BLaER1 treated with 17β-estradiol and CSF1 and Interleukin-3, amounts not matched to agents 10 nM and 100 nM (cell line): ENCODE measurements around the gene HNRNPM.
A peak's percentile ranks its signal among the peaks of the same experiment; 100 is the strongest.

Source experiments
- H3K27ac ChIP-seq, 11 experiments: shearing (Covaris generic); formaldehyde crosslinking; 2 replicates each; pipeline ENCODE4 v1.8.1; 2022
- H3K27me3 ChIP-seq, 11 experiments: shearing (Covaris generic); formaldehyde crosslinking; 2 replicates each; pipeline ENCODE4 v1.8.1; 2022
- H3K36me3 ChIP-seq, 11 experiments: shearing (Covaris generic); formaldehyde crosslinking; 2 replicates each; pipeline ENCODE4 v1.8.1; 2022
- H3K4me1 ChIP-seq, 10 experiments: shearing (Covaris generic); formaldehyde crosslinking; 2 replicates each; pipeline ENCODE4 v1.8.1; 2022
- H3K4me2 ChIP-seq, 11 experiments: shearing (Covaris generic); formaldehyde crosslinking; 2 replicates each; pipeline ENCODE4 v1.8.1; 2022
- H3K4me3 ChIP-seq, 10 experiments: shearing (Covaris generic); formaldehyde crosslinking; 2 replicates each; pipeline ENCODE4 v1.8.1; 2022
- H3K9ac ChIP-seq, 11 experiments: shearing (Covaris generic); formaldehyde crosslinking; 2 replicates each; pipeline ENCODE4 v1.8.1; 2022
- H3K9me3 ChIP-seq, 11 experiments: shearing (Covaris generic); formaldehyde crosslinking; replicated peaks in 1 of 11; 2 replicates each; pipeline ENCODE4 v1.8.1; 2022
- H4K20me1 ChIP-seq, 11 experiments: shearing (Covaris generic); formaldehyde crosslinking; 2 replicates each; pipeline ENCODE4 v1.8.1; 2022
- Cebpa-rat ChIP-seq, 11 experiments: shearing (Covaris generic); IDR thresholded peaks; 2 replicates each; pipeline ENCODE4 v1.8.1; 2022

HNRNPM gene

GRCh38 chr19:8453616-8454015 lies 8.8 kb downstream of the HNRNPM start:
- Histone ChIP-seq H3K9me3 (no peaks in the 10 kb centered on the region), H4K20me1 (peaks cover 98 to 100% (median 100%) of the 10 kb centered on the region in 11 experiments), H3K4me2 (peak overlapping the region in 7 of 11 experiments; percentile 0 to 42 (median 6); a peak in 6 of 22 replicates), H3K4me1 (peaks cover 44 to 81% (median 64%) of the 10 kb centered on the region in 10 experiments), H3K36me3 (peaks cover 72 to 100% (median 95%) of the 10 kb centered on the region in 11 experiments), H3K27ac (no peak overlapping the region), H3K27me3 (no peaks in the 10 kb centered on the region), H3K4me3 (no peak overlapping the region), H3K9ac (peak overlapping the region in 1 of 11 experiments; percentile 36; a peak in 1 of 22 replicates)
- TF ChIP-seq Cebpa-rat (IDR thresholded peaks at IDR 0.05) = no peak

- Histone ChIP-seq H3K4me1 (peaks cover 42 to 81% (median 61%) of the 10 kb centered on the region in 10 experiments), H4K20me1 (peaks cover 98 to 100% (median 100%) of the 10 kb centered on the region in 11 experiments)
- no peak for TF ChIP-seq Cebpa-rat (IDR thresholded peaks at IDR 0.05)
These were observed 9.4 kb downstream of the HNRNPM start for GRCh38 chr19:8454218-8454617.

GRCh38 chr19:8455018-8455417 lies 10.2 kb downstream of the HNRNPM start:
- Histone ChIP-seq H3K36me3 (peaks cover 85 to 100% (median 99%) of the 10 kb centered on the region in 11 experiments), H3K4me1 (peaks cover 45 to 84% (median 64%) of the 10 kb centered on the region in 10 experiments), H3K9me3 (no peaks in the 10 kb centered on the region), H3K27ac (no peak overlapping the region), H4K20me1 (peaks cover 100% of the 10 kb centered on the region in 11 experiments), H3K4me2 (no peak overlapping the region), H3K27me3 (no peaks in the 10 kb centered on the region), H3K4me3 (no peak overlapping the region), H3K9ac (no peak overlapping the region)
- TF ChIP-seq Cebpa-rat (IDR thresholded peaks at IDR 0.05) = no peak

More at GRCh38 chr19:8454218-8454617, 9.4 kb downstream of the HNRNPM start:
- H3K36me3 ChIP-seq = peaks cover 78 to 100% (median 95%) of the 10 kb centered on the region in 11 experiments
- H3K4me2 ChIP-seq = 0 out of 22 replicates have a peak overlapping the region, but pooled peaks of 1 of the 11 experiments have one; percentile 25
- H3K27me3 ChIP-seq = no peaks in the 10 kb centered on the region
- no peak overlapping the region for H3K4me3 ChIP-seq
- H3K9ac ChIP-seq = no peak overlapping the region
- no peak overlapping the region for H3K27ac ChIP-seq
- H3K9me3 ChIP-seq = no peaks in the 10 kb centered on the region

- Histone ChIP-seq H3K27ac (no peak overlapping the region), H3K4me3 (no peak overlapping the region), H3K9me3 (no peaks in the 10 kb centered on the region), H3K9ac (peak overlapping the region in 1 of 11 experiments; percentile 36; a peak in 1 of 22 replicates), H3K36me3 (peaks cover 89 to 100% (median 100%) of the 10 kb centered on the region in 11 experiments), H3K4me2 (no peak overlapping the region), H4K20me1 (peaks cover 100% of the 10 kb centered on the region in 11 experiments), H3K4me1 (peaks cover 49 to 84% (median 68%) of the 10 kb centered on the region in 10 experiments), H3K27me3 (no peaks in the 10 kb centered on the region)
- no peak for TF ChIP-seq Cebpa-rat (IDR thresholded peaks at IDR 0.05)
These were observed 11.3 kb downstream of the HNRNPM start for GRCh38 chr19:8456064-8456463.

DNA sequence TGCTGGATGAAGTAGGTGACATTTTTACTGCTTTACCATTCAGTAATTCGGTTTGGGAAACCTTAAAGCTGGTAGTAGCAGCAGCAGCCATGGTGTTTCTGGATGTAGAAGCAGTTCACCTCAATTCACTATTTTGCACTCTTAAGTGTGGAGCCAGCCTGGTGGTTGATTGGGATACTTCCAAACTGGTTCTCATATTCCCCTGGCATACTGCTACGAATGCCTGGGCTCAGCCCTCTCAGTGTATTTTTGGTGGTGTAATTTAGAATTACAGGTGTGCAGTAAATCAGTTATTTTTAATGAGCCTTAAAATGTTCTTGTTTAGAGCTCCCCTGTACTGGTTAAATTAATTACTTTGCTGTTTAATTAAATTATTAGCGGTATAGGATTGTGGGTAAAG lies 12.4 kb downstream of the HNRNPM start:
- Histone ChIP-seq H3K4me2 (no peak overlapping the region), H3K36me3 (peaks cover 89 to 100% (median 100%) of the 10 kb centered on the region in 11 experiments), H3K4me3 (no peak overlapping the region), H3K9me3 (no peaks in the 10 kb centered on the region), H3K27me3 (no peaks in the 10 kb centered on the region), H4K20me1 (peaks cover 100% of the 10 kb centered on the region in 11 experiments), H3K9ac (no peak overlapping the region), H3K4me1 (peaks cover 38 to 74% (median 57%) of the 10 kb centered on the region in 10 experiments), H3K27ac (no peak overlapping the region)
- TF ChIP-seq Cebpa-rat (IDR thresholded peaks at IDR 0.05) = no peak

DNA sequence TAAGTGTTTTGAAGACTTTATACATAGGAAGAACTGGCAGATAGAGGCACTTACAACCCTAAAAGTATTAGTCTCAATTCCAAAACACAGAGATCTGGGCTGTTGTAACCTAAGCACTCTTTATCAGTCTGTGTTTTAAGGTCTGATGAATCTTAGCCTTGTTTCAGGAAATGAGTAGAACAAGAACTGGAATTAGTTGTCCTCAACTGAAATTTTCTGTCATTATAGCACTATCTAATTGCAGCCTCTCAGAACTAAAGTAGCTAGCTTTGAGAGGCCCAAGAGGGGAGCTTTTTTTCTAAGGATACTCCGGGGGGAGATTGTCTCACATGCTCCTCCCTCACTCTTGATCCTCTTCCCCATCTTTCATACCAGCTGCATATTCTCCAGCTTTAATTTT lies 13.1 kb downstream of the HNRNPM start:
- H3K4me1 ChIP-seq = peaks cover 33 to 68% (median 51%) of the 10 kb centered on the region in 10 experiments
- no peak for TF ChIP-seq Cebpa-rat (IDR thresholded peaks at IDR 0.05)
- H3K4me2 ChIP-seq = no peak overlapping the region

GRCh38 chr19:8458380-8458779 lies 13.6 kb downstream of the HNRNPM start:
- peaks cover 100% of the 10 kb centered on the region in 11 experiments for H4K20me1 ChIP-seq
- H3K4me1 ChIP-seq = peaks cover 33 to 62% (median 45%) of the 10 kb centered on the region in 10 experiments
- no peak for TF ChIP-seq Cebpa-rat (IDR thresholded peaks at IDR 0.05)
- H3K4me3 ChIP-seq = no peak overlapping the region
- no peak overlapping the region for H3K27ac ChIP-seq
- H3K4me2 ChIP-seq = peak overlapping the region in 3 of 11 experiments; percentile 16 to 23 (median 21); a peak in 2 of 22 replicates
- no peaks in the 10 kb centered on the region for H3K27me3 ChIP-seq
- H3K9ac ChIP-seq = no peak overlapping the region
- H3K36me3 ChIP-seq = peaks cover 89 to 100% (median 100%) of the 10 kb centered on the region in 11 experiments
- H3K9me3 ChIP-seq = no peaks in the 10 kb centered on the region

More for the DNA sequence above, 13.1 kb downstream of the HNRNPM start:
- Histone ChIP-seq H3K4me3 (no peak overlapping the region), H3K27ac (no peak overlapping the region), H3K9ac (no peak overlapping the region), H3K36me3 (peaks cover 89 to 100% (median 100%) of the 10 kb centered on the region in 11 experiments), H3K27me3 (no peaks in the 10 kb centered on the region), H3K9me3 (no peaks in the 10 kb centered on the region), H4K20me1 (peaks cover 100% of the 10 kb centered on the region in 11 experiments)

DNA sequence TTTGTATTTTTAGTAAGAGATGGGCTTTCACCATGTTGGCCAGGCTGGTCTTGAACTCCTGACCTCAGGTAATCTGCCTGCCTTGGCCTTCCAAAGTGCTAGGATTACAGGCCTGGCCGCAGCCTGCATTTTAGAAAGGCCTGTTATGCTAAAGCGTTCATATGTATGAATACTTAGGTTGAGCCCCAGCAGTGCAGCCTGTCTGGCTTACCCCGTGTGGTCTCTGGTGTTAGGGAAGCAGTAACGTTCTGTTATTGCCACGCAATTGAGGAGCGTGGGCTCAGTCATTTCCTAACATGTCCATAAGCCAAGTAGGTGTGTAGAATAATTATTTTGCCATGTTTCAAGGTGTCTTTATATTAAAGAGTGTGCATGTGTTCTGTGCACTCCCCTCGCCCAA lies 14.3 kb downstream of the HNRNPM start:
- no peak overlapping the region for H3K27ac ChIP-seq
- H3K9me3 ChIP-seq = no peaks in the 10 kb centered on the region
- H3K4me1 ChIP-seq = peaks cover 27 to 57% (median 40%) of the 10 kb centered on the region in 10 experiments
- 0 out of 22 replicates have a peak overlapping the region, but pooled peaks of 1 of the 11 experiments have one; percentile 10 for H3K9ac ChIP-seq
- no peak overlapping the region for H3K4me3 ChIP-seq
- no peaks in the 10 kb centered on the region for H3K27me3 ChIP-seq
- H3K4me2 ChIP-seq = peak overlapping the region in 9 of 11 experiments; percentile 1 to 57 (median 22); a peak in 6 of 22 replicates
- H4K20me1 ChIP-seq = peaks cover 100% of the 10 kb centered on the region in 11 experiments
- TF ChIP-seq Cebpa-rat (IDR thresholded peaks at IDR 0.05) = no peak
- peaks cover 89 to 100% (median 100%) of the 10 kb centered on the region in 11 experiments for H3K36me3 ChIP-seq

GRCh38 chr19:8459520-8460270 lies 14.9 kb downstream of the HNRNPM start:
- no peak for TF ChIP-seq Cebpa-rat (IDR thresholded peaks at IDR 0.05)
- H3K27ac ChIP-seq = 0 out of 22 replicates have a peak overlapping the region, but pooled peaks of 1 of the 11 experiments have one; percentile 5
- H4K20me1 ChIP-seq = peaks cover 100% of the 10 kb centered on the region in 11 experiments

More at GRCh38 chr19:8459520-8460270, 14.9 kb downstream of the HNRNPM start:
- Histone ChIP-seq H3K4me3 (no peak overlapping the region), H3K27me3 (no peaks in the 10 kb centered on the region), H3K36me3 (peaks cover 89 to 100% (median 100%) of the 10 kb centered on the region in 11 experiments), H3K9me3 (no peaks in the 10 kb centered on the region), H3K4me2 (peak overlapping the region; percentile 7 to 57 (median 27); a peak in 17 of 22 replicates), H3K9ac (peak overlapping the region in 3 of 11 experiments; percentile 8 to 14 (median 10); a peak in 1 of 22 replicates), H3K4me1 (peaks cover 21 to 56% (median 40%) of the 10 kb centered on the region in 10 experiments)
